ENCODE results near the gene AXDND1. TPM values are rescaled to one million over a fixed set of nuclear protein-coding genes. Genes with fewer than 3 reads are reported as not detected.
A peak's percentile ranks its signal among the peaks of the same experiment; 100 is the strongest.
"Not testable (repeated sequence)": the region's sequence is repeated elsewhere in the genome, so short reads cannot be mapped to it uniquely, and the experiment has no call there.

The AXDND1 gene
- total and polyA plus RNA-seq, 9 donors: 0.07 to 4.1 (median 0.17) TPM; not detected in 3

DNA sequence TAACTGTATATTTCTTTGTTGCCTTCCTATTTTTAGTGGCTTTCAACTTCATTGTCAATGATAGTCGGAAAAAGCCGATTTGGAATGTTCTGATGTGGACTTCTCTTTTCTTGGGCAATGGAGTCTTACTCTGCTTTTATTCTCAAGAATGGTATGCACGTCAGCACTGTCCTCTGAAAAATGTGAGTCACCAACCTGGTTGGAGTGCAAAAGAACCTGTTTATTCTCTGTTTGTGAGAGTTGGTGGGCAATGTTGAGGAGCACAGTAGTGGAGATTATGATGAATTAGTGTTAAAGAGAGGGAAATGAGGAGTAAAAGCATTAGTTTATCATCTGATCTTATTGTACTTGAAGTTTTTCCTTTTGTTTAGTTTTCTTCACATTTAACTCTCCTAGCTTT lies 14.5 kb upstream of the AXDND1 start:
- Histone ChIP-seq H3K4me1 (ENCODE audit: insufficient read depth) (no peaks in the 10 kb centered on the region), H3K27me3 (no peaks in the 10 kb centered on the region), H3K36me3 (no peaks in the 10 kb centered on the region), H3K4me3 (no peak overlapping the region), H3K9me3 (no peaks in the 10 kb centered on the region), H3K27ac (no peak overlapping the region)
- no peak for DNase-seq
- TF ChIP-seq POLR2A (IDR thresholded peaks at IDR 0.05): no peak
- TF ChIP-seq, protein P1, sequence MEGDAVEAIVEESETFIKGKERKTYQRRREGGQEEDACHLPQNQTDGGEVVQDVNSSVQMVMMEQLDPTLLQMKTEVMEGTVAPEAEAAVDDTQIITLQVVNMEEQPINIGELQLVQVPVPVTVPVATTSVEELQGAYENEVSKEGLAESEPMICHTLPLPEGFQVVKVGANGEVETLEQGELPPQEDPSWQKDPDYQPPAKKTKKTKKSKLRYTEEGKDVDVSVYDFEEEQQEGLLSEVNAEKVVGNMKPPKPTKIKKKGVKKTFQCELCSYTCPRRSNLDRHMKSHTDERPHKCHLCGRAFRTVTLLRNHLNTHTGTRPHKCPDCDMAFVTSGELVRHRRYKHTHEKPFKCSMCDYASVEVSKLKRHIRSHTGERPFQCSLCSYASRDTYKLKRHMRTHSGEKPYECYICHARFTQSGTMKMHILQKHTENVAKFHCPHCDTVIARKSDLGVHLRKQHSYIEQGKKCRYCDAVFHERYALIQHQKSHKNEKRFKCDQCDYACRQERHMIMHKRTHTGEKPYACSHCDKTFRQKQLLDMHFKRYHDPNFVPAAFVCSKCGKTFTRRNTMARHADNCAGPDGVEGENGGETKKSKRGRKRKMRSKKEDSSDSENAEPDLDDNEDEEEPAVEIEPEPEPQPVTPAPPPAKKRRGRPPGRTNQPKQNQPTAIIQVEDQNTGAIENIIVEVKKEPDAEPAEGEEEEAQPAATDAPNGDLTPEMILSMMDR (IDR thresholded peaks at IDR 0.05): no peak
- no peak for TF ChIP-seq EP300 (IDR thresholded peaks at IDR 0.05)
- intact Hi-C loops (cut with DNase I): no loop called here
- WGBS, 3 donors: 91 to 95% (median 95%) methylated on average over 3 of the region's 3 CpGs

DNA sequence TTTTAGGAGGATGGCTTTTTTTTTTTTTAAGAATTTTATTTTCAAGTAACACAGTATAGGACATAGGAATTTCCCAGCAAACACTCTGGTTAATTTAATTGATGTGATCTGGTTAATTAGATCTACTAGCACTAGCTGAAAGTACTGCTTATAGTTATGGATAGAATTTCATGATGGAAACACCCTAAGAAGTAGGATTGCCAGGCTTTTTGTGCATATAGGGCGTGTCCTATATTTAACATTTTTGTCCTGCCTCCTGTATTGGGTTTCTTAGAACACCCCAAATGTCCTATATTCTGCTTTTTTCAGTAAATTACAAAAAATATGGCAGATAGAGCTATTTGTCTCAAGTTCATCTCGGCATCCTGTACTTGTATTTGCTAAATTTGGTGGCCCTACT lies 13.5 kb upstream of the AXDND1 start:
- TF ChIP-seq POLR2A (IDR thresholded peaks at IDR 0.05) (no peak), EP300 (IDR thresholded peaks at IDR 0.05) (no peak)
- TF ChIP-seq, protein P1 (IDR thresholded peaks at IDR 0.05): no peak
- Histone ChIP-seq H3K4me1 (ENCODE audit: insufficient read depth) (no peaks in the 10 kb centered on the region), H3K9me3 (no peaks in the 10 kb centered on the region), H3K36me3 (no peaks in the 10 kb centered on the region), H3K27me3 (no peaks in the 10 kb centered on the region), H3K4me3 (no peak overlapping the region), H3K27ac (no peak overlapping the region)
- no peak for DNase-seq
- intact Hi-C loops (cut with DNase I): no loop called here
- WGBS, 3 donors: 91 to 96% (median 96%) methylated on average over 2 of the region's 2 CpGs

DNA sequence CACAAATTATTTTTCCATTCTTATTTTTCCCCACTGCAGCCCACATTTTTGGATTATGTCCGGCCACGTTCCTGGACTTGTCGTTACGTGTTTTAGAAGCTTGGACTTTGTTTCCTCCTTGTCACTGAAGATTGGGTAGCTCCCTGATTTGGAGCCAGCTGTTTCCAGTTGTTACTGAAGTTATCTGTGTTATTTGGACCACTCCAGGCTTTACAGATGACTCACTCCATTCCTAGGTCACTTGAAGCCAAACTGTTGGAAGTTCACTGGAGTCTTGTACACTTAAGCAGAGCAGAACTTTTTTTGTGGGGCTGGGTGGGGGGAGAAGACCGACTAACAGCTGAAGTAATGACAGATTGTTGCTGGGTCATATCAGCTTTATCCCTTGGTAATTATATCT lies 12.2 kb upstream of the AXDND1 start:
- Histone ChIP-seq H3K4me1 (ENCODE audit: insufficient read depth) (no peaks in the 10 kb centered on the region), H3K9me3 (no peaks in the 10 kb centered on the region), H3K36me3 (no peaks in the 10 kb centered on the region), H3K4me3 (no peak overlapping the region), H3K27me3 (no peaks in the 10 kb centered on the region), H3K27ac (peak overlapping the region in 1 of 2 donors; percentile 42)
- peak in 3 of 5 donors; percentile 35 to 53 (median 41) for DNase-seq
- TF ChIP-seq POLR2A (IDR thresholded peaks at IDR 0.05) (no peak), EP300 (IDR thresholded peaks at IDR 0.05) (no peak)
- TF ChIP-seq, protein P1 (IDR thresholded peaks at IDR 0.05): no peak
- WGBS, 3 donors: 6 to 12% (median 9%) methylated on average over 5 of the region's 5 CpGs
- intact Hi-C loops (cut with DNase I): no loop called here

DNA sequence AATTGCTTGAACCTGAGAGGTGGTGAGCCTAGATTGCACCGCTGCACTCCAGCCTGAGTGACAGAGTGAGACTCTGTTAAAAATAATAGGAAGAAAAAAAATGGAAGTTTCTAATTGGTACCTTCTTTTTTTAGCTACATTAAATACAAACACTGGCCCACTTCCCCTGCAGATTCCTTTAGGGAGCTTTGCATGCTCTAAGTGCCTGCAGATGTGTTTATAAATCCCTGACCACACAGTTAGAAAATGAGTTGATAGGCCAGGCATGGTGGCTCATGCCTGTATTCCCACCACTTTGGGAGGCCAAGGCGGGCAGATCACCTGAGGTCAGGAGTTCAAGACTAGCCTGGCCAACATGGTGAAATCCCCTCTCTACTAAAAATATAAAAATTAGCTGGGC lies 4.1 kb upstream of the AXDND1 start:
- intact Hi-C loops (cut with DNase I): loop anchor here in 2 of 4 donors (5.0 to 10.0 kb wide), 2 partner anchors 114 to 277 kb away; partner anchors contain the start of gene TOR3A (in 1 of the 2)
- not testable (repeated sequence) for H3K27me3 ChIP-seq; H3K36me3 ChIP-seq; H3K4me3 ChIP-seq; H3K27ac ChIP-seq; H3K9me3 ChIP-seq; DNase-seq; H3K4me1 ChIP-seq (ENCODE audit: insufficient read depth)
- WGBS, 3 donors: 89 to 93% (median 92%) methylated on average over 2 of the region's 2 CpGs

DNA sequence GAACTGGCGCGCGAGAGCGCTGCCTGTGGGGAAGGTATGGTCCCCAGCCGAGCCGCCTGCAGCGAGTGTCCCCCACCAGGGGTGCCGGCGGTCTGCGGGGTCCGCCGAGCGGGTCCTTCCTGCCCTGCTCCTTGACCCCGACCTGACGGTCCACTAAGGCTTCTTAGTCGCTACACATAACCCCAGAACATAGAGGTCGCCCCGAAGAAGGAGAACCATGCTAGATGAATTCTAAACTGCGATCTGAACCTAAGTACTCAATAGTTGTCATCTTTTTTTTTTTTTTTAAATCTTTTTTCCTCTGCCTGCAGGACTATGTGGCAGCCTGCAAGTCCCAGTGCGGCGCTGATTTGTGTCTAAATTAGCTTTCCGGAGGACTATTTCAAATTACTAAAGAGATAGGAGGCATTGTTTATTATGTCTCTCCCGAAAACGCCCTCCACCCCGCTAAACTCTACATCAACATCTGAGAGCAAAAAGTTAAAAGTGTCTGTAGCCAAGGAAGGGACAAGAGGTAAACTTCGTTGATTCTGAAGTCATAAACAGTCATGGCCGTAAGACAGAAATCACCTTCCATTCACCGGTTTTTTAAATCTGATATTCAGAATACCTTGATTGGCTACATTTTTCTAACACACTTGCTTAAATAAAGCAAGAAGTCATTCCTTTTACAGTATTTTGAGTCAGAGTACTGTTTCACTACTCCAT lies 476 bp downstream of the AXDND1 start:
- Histone ChIP-seq H3K27ac (peak overlapping the region; percentile 44 to 87), H3K36me3 (no peaks in the 10 kb centered on the region), H3K4me1 (ENCODE audit: insufficient read depth) (no peaks in the 10 kb centered on the region), H3K9me3 (no peaks in the 10 kb centered on the region), H3K4me3 (peak overlapping the region; percentile 68), H3K27me3 (no peaks in the 10 kb centered on the region)
- TF ChIP-seq POLR2A (IDR thresholded peaks at IDR 0.05) (no peak), EP300 (IDR thresholded peaks at IDR 0.05) (no peak)
- TF ChIP-seq, protein P1 (IDR thresholded peaks at IDR 0.05): no peak
- peak in 1 of 5 donors; percentile 9 for DNase-seq
- intact Hi-C loops (cut with DNase I): loop anchor here in 3 of 4 donors (2.0 to 10.0 kb wide), 5 partner anchors 73 to 287 kb away; partner anchors contain the start of genes TOR3A (in 2 of the 3) and SOAT1 (in 1 of the 3)
- WGBS, 3 donors: 1 to 2% (median 2%) methylated on average over 28 of the region's 28 CpGs

Measured in ovary (tissue), 9 donors.